PFSK-1 (cell line): ENCODE measurements around the gene FA2H.

Source experiments
- FOXP2 ChIP-seq: optimal IDR thresholded peaks from 2 replicates; pipeline ENCODE3; 2011; ENCODE audit warnings: borderline replicate concordance, control low read depth, inconsistent platforms; ENCODE audit not compliant: insufficient read depth; ENCODE audit errors: extremely low read length, extremely low read depth
- POLR2AphosphoS5 ChIP-seq: IDR thresholded peaks from 2 replicates; pipeline ENCODE4 v1.6.1; 2012; ENCODE audit warnings: low read depth, mild to moderate bottlenecking, control low read depth, low read length, moderate library complexity
- SIN3A ChIP-seq: IDR thresholded peaks from 2 replicates; pipeline ENCODE4 v1.6.1; 2012; ENCODE audit warnings: mild to moderate bottlenecking, low read length, moderate library complexity, borderline replicate concordance; ENCODE audit not compliant: insufficient read depth
- TAF1 ChIP-seq: IDR thresholded peaks from 2 replicates; pipeline ENCODE4 v1.6.1; 2012; ENCODE audit warnings: low read length, control low read depth, borderline replicate concordance; ENCODE audit not compliant: insufficient read depth
- TF ChIP-seq, protein P1 (sequence below), 2 experiments: IDR thresholded peaks; 2 replicates each; pipeline versions ENCODE4 v1.6.1 to v1.8.0; 2011 to 2012; ENCODE audit warnings: low read depth in 2 of 2, low read length in 2 of 2, control low read depth in 1 of 2, inconsistent platforms in 1 of 2, mild to moderate bottlenecking in 1 of 2, moderate library complexity in 1 of 2; ENCODE audit not compliant: insufficient read depth in 1 of 2

FA2H gene

GRCh38 chr16:74718741-74719610 is 55.6 kb downstream of the FA2H start:
- TF ChIP-seq TAF1: no peak
- TF ChIP-seq SIN3A: no peak
- TF ChIP-seq POLR2AphosphoS5: no peak
- no peak for TF ChIP-seq FOXP2
- TF ChIP-seq, protein P1, sequence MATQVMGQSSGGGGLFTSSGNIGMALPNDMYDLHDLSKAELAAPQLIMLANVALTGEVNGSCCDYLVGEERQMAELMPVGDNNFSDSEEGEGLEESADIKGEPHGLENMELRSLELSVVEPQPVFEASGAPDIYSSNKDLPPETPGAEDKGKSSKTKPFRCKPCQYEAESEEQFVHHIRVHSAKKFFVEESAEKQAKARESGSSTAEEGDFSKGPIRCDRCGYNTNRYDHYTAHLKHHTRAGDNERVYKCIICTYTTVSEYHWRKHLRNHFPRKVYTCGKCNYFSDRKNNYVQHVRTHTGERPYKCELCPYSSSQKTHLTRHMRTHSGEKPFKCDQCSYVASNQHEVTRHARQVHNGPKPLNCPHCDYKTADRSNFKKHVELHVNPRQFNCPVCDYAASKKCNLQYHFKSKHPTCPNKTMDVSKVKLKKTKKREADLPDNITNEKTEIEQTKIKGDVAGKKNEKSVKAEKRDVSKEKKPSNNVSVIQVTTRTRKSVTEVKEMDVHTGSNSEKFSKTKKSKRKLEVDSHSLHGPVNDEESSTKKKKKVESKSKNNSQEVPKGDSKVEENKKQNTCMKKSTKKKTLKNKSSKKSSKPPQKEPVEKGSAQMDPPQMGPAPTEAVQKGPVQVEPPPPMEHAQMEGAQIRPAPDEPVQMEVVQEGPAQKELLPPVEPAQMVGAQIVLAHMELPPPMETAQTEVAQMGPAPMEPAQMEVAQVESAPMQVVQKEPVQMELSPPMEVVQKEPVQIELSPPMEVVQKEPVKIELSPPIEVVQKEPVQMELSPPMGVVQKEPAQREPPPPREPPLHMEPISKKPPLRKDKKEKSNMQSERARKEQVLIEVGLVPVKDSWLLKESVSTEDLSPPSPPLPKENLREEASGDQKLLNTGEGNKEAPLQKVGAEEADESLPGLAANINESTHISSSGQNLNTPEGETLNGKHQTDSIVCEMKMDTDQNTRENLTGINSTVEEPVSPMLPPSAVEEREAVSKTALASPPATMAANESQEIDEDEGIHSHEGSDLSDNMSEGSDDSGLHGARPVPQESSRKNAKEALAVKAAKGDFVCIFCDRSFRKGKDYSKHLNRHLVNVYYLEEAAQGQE (IDR thresholded peaks at IDR 0.05; ENCODE audit: insufficient read depth in 1 of 2, low read depth in 2 of 2, low read length in 2 of 2): no peak

DNA sequence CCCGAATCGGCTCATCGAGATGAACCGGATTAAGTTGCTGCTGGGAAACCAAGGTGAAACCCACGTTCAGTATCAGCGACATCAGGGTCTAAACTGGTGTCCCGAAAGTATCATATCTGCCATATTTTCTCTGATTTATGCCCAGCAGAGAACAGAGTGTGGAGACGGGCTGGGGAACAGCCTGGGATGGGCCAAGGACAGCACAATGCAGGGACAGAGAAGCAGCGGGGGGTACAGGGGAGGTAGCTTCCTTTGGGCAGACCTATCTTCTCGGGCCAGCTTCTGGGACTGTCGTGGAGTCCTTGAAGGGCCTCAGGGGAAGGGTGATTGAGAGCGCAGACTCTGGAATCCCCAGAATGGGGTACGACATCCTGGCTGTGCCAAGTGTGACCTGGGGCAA is 56.5 kb downstream of the FA2H start:
- TF ChIP-seq FOXP2: no peak
- TF ChIP-seq, protein P1 (IDR thresholded peaks at IDR 0.05; ENCODE audit: insufficient read depth in 1 of 2, low read depth in 2 of 2, low read length in 2 of 2): no peak
- TF ChIP-seq TAF1: no peak
- no peak for TF ChIP-seq POLR2AphosphoS5
- TF ChIP-seq SIN3A: no peak

DNA sequence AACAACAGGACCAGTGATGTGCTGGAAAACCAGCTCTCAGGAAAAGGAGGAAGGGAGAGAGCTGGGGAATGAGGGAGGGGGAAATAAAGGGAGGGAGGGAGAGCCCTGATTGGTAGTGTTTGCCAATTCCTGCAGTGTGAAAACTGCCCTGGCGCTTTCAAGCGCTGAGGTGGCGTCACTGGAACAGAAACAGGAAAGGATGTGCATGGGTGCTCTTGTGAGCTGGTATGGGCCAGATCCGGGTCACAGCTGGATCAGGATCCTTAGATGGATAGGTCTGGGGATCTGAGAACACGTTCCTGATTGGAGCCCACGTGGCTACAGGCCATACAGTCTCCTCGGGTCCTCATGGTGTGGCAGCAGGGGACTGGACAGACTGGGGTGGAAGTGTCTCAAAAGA is 57.3 kb downstream of the FA2H start:
- TF ChIP-seq, protein P1 (IDR thresholded peaks at IDR 0.05; ENCODE audit: insufficient read depth in 1 of 2, low read depth in 2 of 2, low read length in 2 of 2): no peak
- TF ChIP-seq SIN3A: no peak
- TF ChIP-seq POLR2AphosphoS5: no peak
- TF ChIP-seq FOXP2: no peak
- TF ChIP-seq TAF1: no peak

DNA sequence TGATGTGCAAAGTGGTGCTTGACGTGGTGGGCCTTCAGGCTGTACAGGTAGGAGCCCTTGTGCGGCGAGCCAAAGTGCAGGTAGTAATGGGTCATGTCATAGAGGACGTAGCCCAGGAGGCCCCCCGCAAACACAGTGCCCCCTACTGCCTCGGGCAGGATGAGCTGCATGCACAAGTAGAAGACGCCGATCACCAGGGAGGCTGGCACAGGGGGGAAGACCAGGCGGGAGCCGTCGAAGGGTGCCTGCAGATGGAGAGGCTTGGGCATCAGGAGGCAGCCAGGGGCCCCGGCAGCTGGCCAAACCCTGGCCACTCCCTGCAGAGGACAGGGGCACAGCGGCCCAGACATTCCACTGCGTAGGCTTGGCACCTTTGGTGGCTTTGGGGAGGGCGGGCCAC is 58.3 kb downstream of the FA2H start:
- no peak for TF ChIP-seq SIN3A
- no peak for TF ChIP-seq POLR2AphosphoS5
- TF ChIP-seq TAF1: no peak
- TF ChIP-seq, protein P1 (IDR thresholded peaks at IDR 0.05; ENCODE audit: insufficient read depth in 1 of 2, low read depth in 2 of 2, low read length in 2 of 2): no peak
- no peak for TF ChIP-seq FOXP2

- TF ChIP-seq SIN3A: no peak
- no peak for TF ChIP-seq TAF1
- no peak for TF ChIP-seq FOXP2
- TF ChIP-seq, protein P1 (IDR thresholded peaks at IDR 0.05; ENCODE audit: insufficient read depth in 1 of 2, low read depth in 2 of 2, low read length in 2 of 2): no peak
- TF ChIP-seq POLR2AphosphoS5: no peak
These were observed 60.7 kb downstream of the FA2H start for GRCh38 chr16:74713876-74714275.
